ENCODE results near the gene HELZ2.

GRCh38 chr20:63536241-63536977 lies 37.6 kb downstream of the HELZ2 start:
- TF ChIP-seq POLR2AphosphoS5 (IDR thresholded peaks at IDR 0.05; ENCODE audit: low read depth) (no peak), CTCF (conservative IDR thresholded peaks at IDR 0.05; ENCODE audit: low read depth in 2 of 2) (no peak), NANOG (IDR thresholded peaks at IDR 0.05; ENCODE audit: borderline replicate concordance) (no peak), CREB1 (CRISPR knock-in tag; IDR thresholded peaks at IDR 0.05; ENCODE audit: low read depth) (no peak), EZH2 (IDR thresholded peaks at IDR 0.05; ENCODE audit: low read depth, unreplicated experiment) (no peak), EZH2phosphoT487 (IDR thresholded peaks at IDR 0.05; ENCODE audit: unreplicated experiment) (no peak), REST (IDR thresholded peaks at IDR 0.05; ENCODE audit: unreplicated experiment) (no peak), JUNB (IDR thresholded peaks at IDR 0.05; ENCODE audit: unreplicated experiment) (no peak), ZNF462 (CRISPR knock-in tag; IDR thresholded peaks at IDR 0.05) (no peak), ZNF331 (CRISPR knock-in tag; IDR thresholded peaks at IDR 0.05; ENCODE audit: low read depth) (no peak), ETS1 (IDR thresholded peaks at IDR 0.05) (no peak)
